OCI-M2 (cell line): ENCODE results near the gene FADS1.

ENCODE experiments used
- DNase-seq: peaks from one replicate; lab custom pipeline; 2025; ENCODE audit not compliant: unreplicated experiment; lab: John Stamatoyannopoulos, UW

FADS1 gene

GRCh38 chr11:61778357-61778886, 38.4 kb downstream of the FADS1 start:
- DNase-seq: no peak

- DNase-seq: no peak
Observed at GRCh38 chr11:61777234-61778090, 39.3 kb downstream of the FADS1 start.

GRCh38 chr11:61776561-61777075, 40.2 kb downstream of the FADS1 start:
- DNase-seq: no peak

- DNase-seq: no peak
Observed at GRCh38 chr11:61775606-61776554, 40.9 kb downstream of the FADS1 start.

GRCh38 chr11:61775106-61775505, 41.7 kb downstream of the FADS1 start:
- DNase-seq: no peak

- no peak for DNase-seq
Observed at GRCh38 chr11:61774411-61774810, 42.4 kb downstream of the FADS1 start.

GRCh38 chr11:61773809-61774208, 43.0 kb downstream of the FADS1 start:
- DNase-seq: no peak

GRCh38 chr11:61773356-61773755, 43.4 kb downstream of the FADS1 start:
- no peak for DNase-seq

- no peak for DNase-seq
Observed at GRCh38 chr11:61771985-61772455, 44.8 kb downstream of the FADS1 start.

GRCh38 chr11:61771195-61771894, 45.5 kb downstream of the FADS1 start:
- no peak for DNase-seq

GRCh38 chr11:61769946-61770683, 46.7 kb downstream of the FADS1 start:
- no peak for DNase-seq

GRCh38 chr11:61769169-61769920, 47.5 kb downstream of the FADS1 start:
- DNase-seq: no peak

GRCh38 chr11:61768376-61769076, 48.3 kb downstream of the FADS1 start:
- no peak for DNase-seq

- no peak for DNase-seq
Observed at GRCh38 chr11:61766353-61766841, 50.4 kb downstream of the FADS1 start.

- no peak for DNase-seq
Observed at GRCh38 chr11:61765550-61766253, 51.1 kb downstream of the FADS1 start.

GRCh38 chr11:61764606-61765260, 52.1 kb downstream of the FADS1 start:
- no peak for DNase-seq

GRCh38 chr11:61763930-61764605, 52.7 kb downstream of the FADS1 start:
- DNase-seq: no peak
